Sigmoid colon (tissue), 4 donors: ENCODE measurements around the gene MEP1B.

Source experiments
- CTCF ChIP-seq, 4 experiments: fragments of 450-650 bp in 3 of 4; fragments of 200-600 bp in 1 of 4; IDR thresholded peaks; one replicate each; pipeline ENCODE4 v1.5.1; 2016 to 2019; ENCODE audit warnings: antibody characterized with exemption in 4 of 4, mild to moderate bottlenecking in 3 of 4, moderate library complexity in 2 of 4
- EP300 ChIP-seq, 4 donors: sonication (generic); formaldehyde crosslinking; IDR thresholded peaks; one replicate each; pipeline ENCODE4 v1.6.1; 2017; ENCODE audit warnings: antibody characterized with exemption in 4 of 4
- POLR2A ChIP-seq, 2 donors: fragments of 450-650 bp; IDR thresholded peaks; one replicate each; pipeline ENCODE4 v1.6.1; 2016; ENCODE audit warnings: antibody characterized with exemption in 2 of 2, mild to moderate bottlenecking in 2 of 2, moderate library complexity in 2 of 2

GRCh38 chr18:32244881-32245280, 55.0 kb downstream of the MEP1B start:
- TF ChIP-seq CTCF (IDR thresholded peaks at IDR 0.05), result no peak
- no peak for TF ChIP-seq EP300 (IDR thresholded peaks at IDR 0.05)
- no peak for TF ChIP-seq POLR2A (IDR thresholded peaks at IDR 0.05)
